HAP-1 (cell line): Measurements from ENCODE around the gene NEB.
"Not testable (repeated sequence)": the region's sequence is repeated elsewhere in the genome, so short reads cannot be mapped to it uniquely, and the experiment has no call there.

Experiments
- DNase-seq, 2 experiments: peaks; one replicate each; pipeline ENCODE4 v3.0.0-alpha.2; 2016 to 2020; ENCODE audit warnings: low spot score in 2 of 2
- H3K27me3 ChIP-seq: fragments of 250-450 bp; sonication (Bioruptor Pico); 2 replicates; pipeline ENCODE4 v1.5.1; 2020; ENCODE audit warnings: low read depth, mild to moderate bottlenecking, moderate library complexity
- H3K36me3 ChIP-seq: fragments of 250-450 bp; sonication (Bioruptor Pico); replicated peaks from 2 replicates; pipeline ENCODE4 v1.5.1; 2020; ENCODE audit warnings: mild to moderate bottlenecking
- H3K4me1 ChIP-seq: fragments of 250-450 bp; sonication (Bioruptor Pico); 2 replicates; pipeline ENCODE4 v1.5.1; 2020; ENCODE audit warnings: mild to moderate bottlenecking
- H3K4me3 ChIP-seq: fragments of 250-450 bp; sonication (Bioruptor Pico); 2 replicates; pipeline ENCODE4 v1.5.1; 2020; ENCODE audit warnings: mild to moderate bottlenecking, moderate library complexity
- H3K9me3 ChIP-seq: fragments of 250-450 bp; sonication (Bioruptor Pico); 2 replicates; pipeline ENCODE4 v1.5.1; 2020; ENCODE audit warnings: mild to moderate bottlenecking, moderate library complexity
- in situ Hi-C: fragments of 300-500 bp; cut with MboI; formaldehyde crosslinking; loops from 3 replicates; pipeline ENCODE4 v1.14.3; 2020; ENCODE audit warnings: low sequenced_read_pairs, inconsistent platforms, mixed read lengths

The NEB gene

DNA sequence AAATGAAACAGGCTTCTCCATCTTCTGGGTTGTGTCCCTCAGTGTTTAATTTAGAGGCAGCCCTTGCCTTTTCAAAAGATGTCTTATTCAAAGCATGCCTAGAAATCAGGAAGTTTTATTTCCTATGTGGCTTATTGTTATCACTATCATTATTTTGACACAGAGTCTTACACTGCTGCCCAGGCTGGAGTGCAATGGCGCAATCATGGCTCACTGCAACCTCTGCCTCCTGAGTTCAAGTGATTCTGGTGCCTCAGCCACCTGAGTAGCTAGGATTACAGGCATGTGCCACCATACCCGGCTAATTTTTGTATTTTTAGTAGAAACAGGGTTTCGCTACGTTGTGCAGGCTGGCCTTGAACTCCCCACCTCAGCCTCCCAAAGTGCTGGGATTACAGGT lies 87.8 kb downstream of the NEB start:
- H3K9me3 ChIP-seq, H3K36me3 ChIP-seq, DNase-seq, in situ Hi-C loops, H3K4me1 ChIP-seq, H3K4me3 ChIP-seq, H3K27me3 ChIP-seq: not testable (repeated sequence)

DNA sequence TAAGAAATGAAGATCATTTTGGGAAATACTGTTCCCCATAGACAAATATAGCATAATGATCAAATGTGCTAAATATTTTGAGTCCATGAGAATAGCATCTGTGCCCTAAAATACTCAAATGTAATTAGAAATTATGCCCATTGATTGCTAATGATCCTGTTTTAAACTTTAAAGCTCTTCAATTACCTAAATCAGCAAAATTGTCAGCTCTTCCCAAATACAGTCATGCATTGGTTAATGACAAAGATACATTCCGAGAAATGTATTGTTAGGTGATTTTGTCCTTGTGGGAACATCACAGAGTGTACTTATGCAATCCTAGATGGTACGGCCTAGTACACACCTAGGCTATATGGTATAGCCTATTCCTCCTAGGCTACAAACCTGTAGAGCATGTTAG lies 89.7 kb downstream of the NEB start:
- DNase-seq: no peak
- H3K27me3 ChIP-seq: no peaks in the 10 kb centered on the region
- H3K36me3 ChIP-seq: no peaks in the 10 kb centered on the region
- in situ Hi-C loops: no loop called here
- no peaks in the 10 kb centered on the region for H3K9me3 ChIP-seq
- H3K4me3 ChIP-seq: no peak overlapping the region
- no peaks in the 10 kb centered on the region for H3K4me1 ChIP-seq

DNA sequence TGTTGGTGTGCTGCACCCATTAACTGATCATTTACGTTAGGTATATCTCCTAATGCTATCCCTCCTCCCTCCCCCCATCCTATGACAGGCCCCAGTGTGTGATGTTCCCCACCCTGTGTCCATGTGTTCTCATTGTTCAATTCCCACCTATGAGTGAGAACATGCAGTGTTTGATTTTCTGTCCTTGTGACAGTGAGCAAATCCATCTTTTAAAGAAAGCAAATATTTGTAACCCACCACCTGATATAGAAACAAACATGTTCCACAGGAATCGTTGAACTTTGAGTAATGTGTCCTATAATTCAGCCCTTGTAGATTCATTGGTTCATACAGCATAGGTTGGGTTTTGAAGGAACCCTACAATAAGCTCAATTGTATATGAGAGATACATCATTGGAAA lies 92.4 kb downstream of the NEB start:
- H3K4me3 ChIP-seq, in situ Hi-C loops: not testable (repeated sequence)

DNA sequence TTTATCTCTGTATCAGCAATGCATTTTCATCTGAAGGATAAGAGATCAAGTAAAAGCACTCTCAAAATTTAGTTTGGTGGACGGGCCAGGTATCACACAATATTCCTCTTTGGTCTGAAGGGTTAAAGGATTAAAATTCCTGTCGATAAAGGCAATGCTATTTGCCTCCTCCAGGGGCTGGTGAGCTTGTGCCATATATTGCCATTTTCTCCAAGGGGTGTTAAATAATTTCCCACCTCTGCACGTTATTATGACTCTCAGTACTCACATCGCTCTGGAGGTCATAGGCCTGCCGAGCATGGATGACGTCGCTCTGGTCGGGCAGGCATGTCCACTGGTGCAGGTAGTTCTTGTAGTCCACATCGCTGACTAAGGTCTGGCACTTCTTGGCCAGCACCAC lies 94.2 kb downstream of the NEB start:
- no peaks in the 10 kb centered on the region for H3K9me3 ChIP-seq
- no peaks in the 10 kb centered on the region for H3K4me1 ChIP-seq
- in situ Hi-C loops: no loop called here
- H3K27me3 ChIP-seq: no peaks in the 10 kb centered on the region
- no peak for DNase-seq
- H3K4me3 ChIP-seq: no peak overlapping the region
- H3K36me3 ChIP-seq: no peaks in the 10 kb centered on the region

More for the DNA sequence above, 92.4 kb downstream of the NEB start:
- not testable (repeated sequence) for H3K9me3 ChIP-seq, H3K36me3 ChIP-seq, H3K4me1 ChIP-seq, H3K27me3 ChIP-seq, DNase-seq

GRCh38 chr2:151638990-151639389 lies 95.3 kb downstream of the NEB start:
- no peaks in the 10 kb centered on the region for H3K9me3 ChIP-seq
- in situ Hi-C loops: no loop called here
- H3K4me3 ChIP-seq: no peak overlapping the region
- no peaks in the 10 kb centered on the region for H3K36me3 ChIP-seq
- DNase-seq: no peak
- no peaks in the 10 kb centered on the region for H3K27me3 ChIP-seq
- H3K4me1 ChIP-seq: no peaks in the 10 kb centered on the region

DNA sequence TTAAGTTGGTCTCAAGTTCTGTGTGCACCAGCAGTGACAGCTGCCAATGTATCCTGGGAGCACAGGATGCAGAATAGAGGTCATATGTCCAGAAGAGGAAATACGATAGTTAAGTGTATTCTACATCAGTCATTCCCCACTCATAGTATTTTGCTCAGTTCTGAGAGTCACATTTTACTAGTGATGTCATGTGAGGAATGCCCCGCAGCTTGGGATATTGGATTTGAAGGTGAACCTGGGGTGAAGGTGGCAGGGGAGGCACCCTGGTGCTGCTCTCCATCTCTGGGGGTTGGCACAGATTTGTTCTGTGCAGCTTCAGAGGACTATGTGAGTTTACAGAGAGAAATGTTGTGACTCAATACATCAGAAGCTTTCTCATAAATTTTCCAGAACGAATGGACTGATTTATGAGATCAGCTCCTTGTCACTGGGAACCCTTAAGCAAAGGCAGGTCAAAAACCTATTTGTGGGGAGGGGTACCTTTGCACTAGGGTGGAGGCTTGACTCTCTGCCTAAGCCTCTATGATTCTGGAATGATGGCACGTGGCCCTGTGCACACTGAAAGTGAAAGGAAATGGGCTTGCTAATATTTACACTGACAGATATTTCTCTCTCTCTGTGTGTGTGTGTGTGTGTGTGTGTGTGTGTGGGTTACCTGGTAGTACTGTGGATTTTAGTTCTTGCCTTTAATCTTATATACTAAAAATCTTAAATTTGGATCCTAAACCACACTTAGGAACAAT lies 95.9 kb downstream of the NEB start:
- Histone ChIP-seq H3K9me3 (no peaks in the 10 kb centered on the region), H3K27me3 (no peaks in the 10 kb centered on the region), H3K4me3 (no peak overlapping the region), H3K4me1 (no peaks in the 10 kb centered on the region), H3K36me3 (no peaks in the 10 kb centered on the region)
- in situ Hi-C loops: no loop called here
- no peak for DNase-seq

- H3K27me3 ChIP-seq: no peaks in the 10 kb centered on the region
- no peaks in the 10 kb centered on the region for H3K4me1 ChIP-seq
- H3K4me3 ChIP-seq: no peak overlapping the region
- H3K9me3 ChIP-seq: no peaks in the 10 kb centered on the region
- no peaks in the 10 kb centered on the region for H3K36me3 ChIP-seq
- no peak for DNase-seq
- in situ Hi-C loops: no loop called here
These were observed 97.0 kb downstream of the NEB start for GRCh38 chr2:151637271-151637781.

- Histone ChIP-seq H3K4me1 (no peaks in the 10 kb centered on the region), H3K27me3 (no peaks in the 10 kb centered on the region), H3K4me3 (no peak overlapping the region), H3K36me3 (no peaks in the 10 kb centered on the region), H3K9me3 (no peaks in the 10 kb centered on the region)
- in situ Hi-C loops: no loop called here
- DNase-seq: no peak
These were observed 99.4 kb downstream of the NEB start for GRCh38 chr2:151634736-151635467.

DNA sequence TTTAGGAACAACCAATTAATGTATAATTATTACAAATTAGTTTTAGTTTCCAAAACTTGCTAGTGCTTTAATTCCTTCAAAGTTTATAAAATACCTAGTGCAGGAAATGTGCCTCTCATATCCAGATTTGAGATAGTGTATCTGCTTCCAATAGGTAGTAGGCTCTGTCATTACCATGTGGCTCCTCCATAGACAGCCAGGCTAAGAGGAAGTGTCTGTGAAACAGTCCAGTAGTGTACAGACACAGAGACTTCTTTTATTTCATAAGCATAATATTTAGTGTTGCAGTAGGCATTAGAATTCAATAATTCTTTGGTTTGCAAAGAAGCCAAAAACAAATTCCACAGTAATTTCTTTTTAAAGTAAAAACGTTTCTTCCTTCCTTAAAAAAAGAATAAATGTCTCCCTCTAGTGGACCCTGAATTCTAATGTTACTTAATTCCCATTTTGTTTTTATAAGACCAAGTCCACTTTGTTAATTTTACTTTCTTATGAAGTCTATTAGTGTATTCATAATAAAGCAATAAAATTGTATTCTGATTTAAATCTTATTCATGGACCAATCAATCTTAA lies 101.2 kb downstream of the NEB start:
- no peak overlapping the region for H3K4me3 ChIP-seq
- H3K27me3 ChIP-seq: no peaks in the 10 kb centered on the region
- H3K4me1 ChIP-seq: no peaks in the 10 kb centered on the region
- DNase-seq: peak in 1 of 2 experiments; percentile 13
- no peaks in the 10 kb centered on the region for H3K9me3 ChIP-seq
- in situ Hi-C loops: no loop called here
- H3K36me3 ChIP-seq: no peaks in the 10 kb centered on the region

- no peaks in the 10 kb centered on the region for H3K9me3 ChIP-seq
- DNase-seq: no peak
- no peaks in the 10 kb centered on the region for H3K4me1 ChIP-seq
- in situ Hi-C loops: no loop called here
- H3K4me3 ChIP-seq: no peak overlapping the region
- no peaks in the 10 kb centered on the region for H3K27me3 ChIP-seq
- no peaks in the 10 kb centered on the region for H3K36me3 ChIP-seq
These were observed 103.9 kb downstream of the NEB start for GRCh38 chr2:151630372-151630771.

GRCh38 chr2:151627353-151627752 lies 106.9 kb downstream of the NEB start:
- no peaks in the 10 kb centered on the region for H3K27me3 ChIP-seq
- H3K9me3 ChIP-seq: no peaks in the 10 kb centered on the region
- H3K36me3 ChIP-seq: no peaks in the 10 kb centered on the region
- no peak overlapping the region for H3K4me3 ChIP-seq
- in situ Hi-C loops: no loop called here
- H3K4me1 ChIP-seq: peaks cover 2% of the 10 kb centered on the region; the same call in 1 of the 2 replicates
- no peak for DNase-seq

- H3K27me3 ChIP-seq: no peaks in the 10 kb centered on the region
These were observed 110.0 kb downstream of the NEB start for GRCh38 chr2:151624271-151624670.

GRCh38 chr2:151623631-151624030 lies 110.6 kb downstream of the NEB start:
- no peak overlapping the region for H3K4me3 ChIP-seq
- in situ Hi-C loops: no loop called here

More at GRCh38 chr2:151624271-151624670, 110.0 kb downstream of the NEB start:
- H3K4me1 ChIP-seq: peaks cover 2% of the 10 kb centered on the region; the same call in 1 of the 2 replicates
- no peaks in the 10 kb centered on the region for H3K9me3 ChIP-seq
- H3K36me3 ChIP-seq: no peaks in the 10 kb centered on the region
- no peak for DNase-seq
- no peak overlapping the region for H3K4me3 ChIP-seq
- in situ Hi-C loops: no loop called here

DNA sequence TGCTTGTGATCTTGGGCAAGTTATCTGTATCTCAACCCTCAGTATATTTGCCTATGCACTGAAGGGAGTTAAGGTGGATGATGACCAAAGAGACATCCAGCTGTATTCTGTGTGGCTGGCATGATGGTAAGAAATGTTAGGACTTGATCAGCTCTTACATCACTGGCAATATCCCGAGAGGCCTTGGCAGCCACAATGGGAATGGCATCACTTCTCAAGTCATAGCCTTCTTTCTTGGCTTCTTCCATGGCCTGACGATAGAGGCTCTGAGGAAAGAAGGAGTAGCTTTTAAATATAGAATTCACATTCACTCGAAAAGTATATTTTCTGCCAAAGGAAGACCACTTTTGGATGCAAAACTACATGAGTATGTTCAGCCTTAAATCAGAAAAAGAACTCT lies 113.5 kb downstream of the NEB start:
- Histone ChIP-seq H3K27me3 (no peaks in the 10 kb centered on the region), H3K9me3 (no peaks in the 10 kb centered on the region), H3K36me3 (no peaks in the 10 kb centered on the region), H3K4me1 (peaks cover 2% of the 10 kb centered on the region; the same call in 1 of the 2 replicates), H3K4me3 (no peak overlapping the region)
- in situ Hi-C loops: no loop called here
- DNase-seq: no peak

More at GRCh38 chr2:151623631-151624030, 110.6 kb downstream of the NEB start:
- DNase-seq: no peak
- Histone ChIP-seq H3K36me3 (no peaks in the 10 kb centered on the region), H3K9me3 (no peaks in the 10 kb centered on the region), H3K4me1 (peaks cover 2% of the 10 kb centered on the region; the same call in 1 of the 2 replicates), H3K27me3 (no peaks in the 10 kb centered on the region)
